Left renal cortex interstitium (tissue), 4 donors: ENCODE data around the gene GBGT1. TPM values are rescaled to one million over a fixed set of nuclear protein-coding genes. Genes with fewer than 3 reads are reported as not detected.
A peak's percentile ranks its signal among the peaks of the same experiment; 100 is the strongest.
"Not testable (repeated sequence)": the region's sequence is repeated elsewhere in the genome, so short reads cannot be mapped to it uniquely, and the experiment has no call there.

Experiments used
- DNase-seq, 4 donors: peaks; one replicate each; pipeline ENCODE4 v3.0.0-alpha.2; 2013; ENCODE audit warnings: low read depth in 4 of 4, low spot score in 2 of 4, missing footprints in 1 of 4
- polyA plus RNA-seq, 4 donors: library from polyadenylated mRNA; unstranded; fragments of 120-200 nt; gene quantifications; one replicate each; pipeline ENCODE4 v1.2.1, GENCODE V29; 2013; ENCODE audit not compliant: insufficient read length in 4 of 4

The GBGT1 gene
- polyA plus RNA-seq, 4 donors = 1.9 to 3.1 (median 2.8) TPM

DNA sequence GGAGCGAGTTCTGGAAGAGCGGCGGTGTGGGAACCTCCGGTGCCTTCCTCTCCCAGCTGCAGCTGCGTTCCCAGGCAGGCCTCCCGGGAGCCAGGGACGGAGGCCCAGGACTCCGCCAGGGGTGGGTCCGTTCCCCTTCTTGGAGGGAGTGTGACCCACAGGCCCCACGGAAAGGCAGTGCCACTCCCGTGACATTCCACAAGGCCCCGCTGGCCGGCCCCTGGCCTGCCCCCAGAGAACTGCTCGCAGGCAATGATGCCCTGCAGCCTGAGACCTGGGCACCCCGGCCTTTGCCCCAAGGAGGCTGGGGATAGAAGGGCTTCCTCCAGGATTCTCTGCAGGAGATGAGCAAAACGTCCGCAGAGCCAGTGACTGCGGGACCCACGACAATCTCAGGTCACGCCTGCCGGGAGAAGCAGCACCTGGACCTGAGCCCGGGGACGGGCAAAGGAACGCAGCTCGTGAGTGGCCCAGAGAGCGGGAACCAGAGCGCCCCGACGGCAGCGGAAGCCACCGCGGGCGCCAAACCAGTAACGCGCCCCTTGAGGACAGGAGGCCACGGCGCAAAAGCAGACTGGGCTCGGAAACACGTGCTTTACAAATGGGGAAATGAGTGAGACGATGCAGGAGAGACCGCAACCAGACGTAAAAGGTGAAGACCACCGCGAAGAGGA lies 36.1 kb upstream of the GBGT1 start:
- DNase-seq = no peak

DNA sequence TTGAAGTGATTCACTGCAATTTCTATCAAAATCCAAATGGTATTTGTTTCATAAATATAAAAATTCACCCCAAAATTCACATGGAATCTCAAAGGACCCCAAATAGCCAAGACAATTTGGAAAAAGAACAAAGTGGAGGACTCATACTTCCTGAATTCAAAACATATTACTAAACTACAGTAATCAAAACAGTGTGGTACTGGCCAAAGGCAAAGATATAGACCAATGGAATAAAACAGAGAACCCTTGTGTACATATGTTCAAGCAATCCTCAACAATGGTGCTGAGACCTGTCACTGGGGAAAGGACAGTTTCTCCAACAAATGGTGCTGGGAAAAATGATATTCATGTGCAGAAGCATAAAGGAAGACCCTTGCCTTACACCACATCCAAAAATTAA lies 31.3 kb upstream of the GBGT1 start:
- DNase-seq = no peak

DNA sequence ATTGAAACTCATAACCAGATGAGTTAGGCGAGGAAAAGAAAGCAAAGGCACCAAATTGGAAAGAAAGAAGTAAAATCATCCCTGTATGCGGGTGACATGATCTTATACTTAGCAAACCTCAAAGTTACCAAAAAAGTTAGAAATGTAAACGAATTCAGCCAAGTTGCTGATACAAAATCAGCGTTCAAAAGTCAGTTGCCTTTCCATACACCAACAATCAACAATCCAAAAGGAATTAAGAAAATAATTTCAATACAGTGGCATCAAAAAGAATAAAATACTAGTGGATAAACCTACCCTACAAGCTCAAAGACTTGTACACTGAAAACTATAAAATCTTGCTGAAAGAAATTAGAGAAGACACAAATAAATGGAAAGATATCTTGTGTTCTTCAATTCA lies 30.9 kb upstream of the GBGT1 start:
- no peak for DNase-seq

DNA sequence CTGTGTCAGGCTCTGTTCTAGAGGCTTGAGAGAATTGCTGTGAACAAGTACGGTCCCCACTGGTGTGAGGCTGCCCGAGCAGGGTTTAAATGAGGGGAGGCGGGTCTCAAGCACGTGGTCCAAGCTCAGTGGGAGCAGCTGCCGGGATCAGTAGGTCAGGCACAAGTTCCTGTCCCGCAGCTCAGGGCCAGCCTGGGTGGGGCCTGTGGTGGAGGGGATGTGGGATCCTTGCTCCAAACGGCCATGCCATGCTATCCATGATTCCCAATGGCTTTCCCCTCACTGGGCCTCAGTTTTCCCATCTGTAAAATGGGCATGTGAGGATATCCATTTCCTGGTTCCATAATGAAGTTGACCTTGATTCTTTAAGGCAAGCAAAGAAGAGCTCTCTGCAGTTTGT lies 28.3 kb upstream of the GBGT1 start:
- no peak for DNase-seq

DNA sequence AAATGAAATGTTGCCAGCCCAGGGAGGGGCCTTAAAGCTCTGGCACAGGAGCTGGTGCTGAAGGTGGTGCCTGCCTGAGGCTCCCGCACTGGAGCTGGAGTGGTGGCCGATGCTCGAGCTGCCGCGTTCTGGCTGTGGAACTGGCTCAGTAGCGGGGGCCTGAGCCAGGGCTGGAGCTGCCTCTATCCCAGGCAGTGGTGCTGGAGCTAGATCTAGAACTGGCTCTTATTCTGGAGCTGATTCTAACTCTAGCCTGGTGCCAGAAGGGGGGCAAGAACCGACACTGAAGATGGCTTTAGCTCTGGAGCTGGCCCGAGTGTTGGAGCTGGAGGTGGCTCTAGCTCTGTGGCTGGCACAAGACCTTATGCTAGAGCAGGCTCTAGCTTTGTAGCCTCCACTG lies 26.1 kb upstream of the GBGT1 start:
- DNase-seq = no peak

DNA sequence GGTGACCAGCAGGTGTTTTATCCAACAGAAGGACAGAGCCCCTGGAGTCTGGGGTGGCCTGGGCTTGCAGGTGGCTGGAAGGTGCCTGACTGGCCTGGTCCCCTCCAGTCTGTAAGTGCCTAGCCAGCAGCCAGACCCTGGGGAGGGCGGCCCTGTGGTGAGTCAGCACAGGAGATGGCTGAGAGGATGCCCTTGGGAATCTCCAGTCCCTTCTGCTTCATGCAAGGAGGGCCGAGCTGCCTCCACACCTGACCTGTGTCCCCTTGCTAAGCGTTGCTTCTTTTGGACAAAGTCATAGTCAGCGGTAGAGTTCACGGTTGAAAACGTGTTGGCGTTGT lies 25.1 kb upstream of the GBGT1 start:
- no peak for DNase-seq

DNA sequence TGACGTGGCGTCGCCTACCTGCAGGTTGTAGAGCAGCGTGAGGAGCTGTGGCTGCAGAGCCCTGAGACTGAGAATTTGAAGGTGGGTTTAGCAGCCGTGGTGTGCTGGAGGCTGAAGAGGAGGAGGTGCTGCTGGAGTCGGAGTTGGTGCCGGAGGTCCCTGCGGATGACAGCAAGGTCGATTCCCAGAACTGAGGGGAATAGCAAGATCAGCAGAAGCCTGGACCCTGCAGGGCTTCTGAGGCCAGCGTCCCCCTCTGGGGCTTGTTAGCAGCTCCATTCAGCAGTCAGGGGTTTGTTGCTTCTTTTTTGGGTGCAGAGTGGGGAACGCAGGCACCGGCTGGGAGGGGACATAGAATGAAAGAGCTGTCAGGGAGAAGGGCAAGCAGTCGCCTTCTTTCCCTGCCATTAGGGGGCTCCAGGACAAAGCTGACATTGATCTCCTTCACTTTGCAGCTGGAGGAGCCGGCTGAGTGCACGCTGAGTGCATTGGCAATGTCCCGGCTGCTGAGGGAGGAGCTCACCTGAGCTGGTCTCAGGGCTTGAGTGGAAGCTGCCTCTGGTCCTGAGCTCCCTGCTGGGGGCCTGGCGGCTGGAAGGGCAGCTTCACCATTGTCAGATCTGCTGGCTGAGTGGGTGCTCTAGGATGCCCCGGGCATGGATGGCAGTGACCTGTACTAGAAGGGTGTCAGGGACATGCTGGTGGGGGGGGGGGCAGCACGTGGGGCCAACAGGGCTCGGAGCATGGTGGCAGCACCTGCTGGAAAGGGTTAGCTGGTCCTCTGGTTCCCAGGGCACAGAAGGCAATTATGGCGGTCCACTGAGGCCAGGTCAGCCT lies 24.5 kb upstream of the GBGT1 start:
- DNase-seq = no peak

DNA sequence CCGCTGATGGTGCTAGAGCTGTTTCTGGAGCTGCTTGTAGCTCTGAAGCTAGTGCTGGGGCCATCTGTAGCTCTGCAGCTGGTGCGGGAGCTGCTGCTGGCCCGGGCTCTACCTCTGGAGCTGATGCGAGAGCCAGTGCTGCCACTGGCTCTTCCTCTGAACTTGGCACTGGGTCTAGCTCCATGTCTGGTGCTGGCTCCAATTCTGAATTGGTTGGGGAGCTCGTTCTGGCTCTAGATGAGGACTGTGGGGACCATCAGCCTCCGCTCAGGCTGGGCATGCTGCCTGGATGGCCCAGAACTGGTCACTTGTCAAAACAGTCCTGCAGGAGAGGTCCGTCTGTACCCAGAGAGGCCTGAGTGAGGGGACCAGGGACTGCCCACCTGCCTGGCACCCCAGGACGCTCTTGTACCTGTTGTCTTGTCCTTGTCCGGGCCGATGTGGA lies 23.9 kb upstream of the GBGT1 start:
- DNase-seq = no peak

DNA sequence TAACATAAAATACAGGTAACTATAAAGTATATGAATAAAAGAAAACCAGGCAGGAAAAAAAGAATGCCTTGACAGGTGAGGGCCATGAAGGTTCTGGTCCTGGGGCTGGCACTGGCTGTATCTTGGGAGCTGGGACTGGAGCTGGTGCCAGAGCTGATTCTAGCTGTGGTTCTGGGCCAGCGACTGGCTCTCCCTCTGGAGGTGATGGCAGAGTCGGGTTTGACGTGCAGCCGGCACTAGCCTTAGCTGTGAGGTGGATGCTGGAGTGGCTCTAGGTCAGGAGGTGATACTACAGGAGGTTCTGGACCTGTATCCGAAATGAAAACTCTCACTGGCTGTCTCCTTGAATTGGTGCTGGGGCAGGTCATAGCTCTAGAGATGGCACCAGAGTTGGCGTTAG lies 23.0 kb upstream of the GBGT1 start:
- DNase-seq = no peak

DNA sequence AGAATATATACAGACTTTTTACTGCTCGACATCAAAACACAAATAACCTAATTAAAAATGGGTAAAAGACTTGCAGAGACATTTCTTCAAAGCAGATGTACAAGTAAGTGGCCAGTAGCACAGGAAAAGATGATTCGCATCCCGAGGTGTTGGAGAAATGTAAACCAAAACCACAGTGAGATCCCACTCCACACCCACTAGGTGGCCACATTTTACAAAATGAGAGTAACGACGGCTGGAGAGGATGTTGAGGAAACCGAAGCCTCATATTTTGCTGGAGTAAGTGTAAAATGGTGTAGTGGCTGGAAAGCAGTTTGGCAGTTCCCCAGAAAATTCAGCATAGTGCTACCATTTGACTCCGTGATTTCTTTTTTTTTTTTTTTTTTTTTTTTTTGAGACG lies 21.3 kb upstream of the GBGT1 start:
- peak in 2 of 4 donors; percentile 31 to 70 for DNase-seq

DNA sequence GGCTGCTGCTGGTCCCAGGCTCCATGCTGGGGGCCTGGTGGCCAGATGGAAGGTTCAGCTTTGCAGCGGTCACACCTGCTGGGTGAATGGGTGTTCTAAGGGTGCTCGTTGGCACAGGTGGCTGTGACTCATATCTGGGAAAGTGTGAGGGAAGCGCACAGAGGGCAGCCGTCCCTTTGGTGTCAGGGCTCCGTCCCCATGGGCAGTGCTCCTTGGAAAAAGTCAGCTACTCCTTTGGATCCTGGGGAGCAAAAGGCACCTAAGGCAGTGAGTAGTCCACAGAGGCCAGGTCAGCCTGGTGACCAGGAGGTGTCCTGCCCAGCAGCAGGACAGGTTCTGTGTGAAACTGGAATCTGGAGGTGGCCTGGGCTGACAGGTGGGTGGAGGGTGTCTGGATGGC lies 18.4 kb upstream of the GBGT1 start:
- DNase-seq = no peak

DNA sequence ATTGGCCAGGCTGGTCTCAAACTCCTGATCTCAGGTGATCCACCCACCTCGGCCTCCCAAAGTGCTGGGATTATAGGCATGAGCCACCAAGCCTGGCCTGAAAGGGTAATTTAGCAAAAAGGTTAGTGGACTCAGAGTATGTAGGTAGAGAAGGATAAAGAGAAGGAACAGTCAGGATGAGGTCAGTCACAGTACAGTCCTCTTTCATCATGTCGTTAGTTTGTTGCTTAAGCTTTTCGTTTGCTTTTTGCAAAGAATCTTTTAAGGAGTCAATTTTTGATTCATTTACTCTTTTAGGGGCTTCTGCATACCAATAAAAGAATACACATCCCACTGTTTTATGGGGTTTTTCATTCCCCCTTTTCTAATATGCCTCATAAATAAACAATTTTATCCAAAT lies 17.8 kb upstream of the GBGT1 start:
- DNase-seq = no peak

DNA sequence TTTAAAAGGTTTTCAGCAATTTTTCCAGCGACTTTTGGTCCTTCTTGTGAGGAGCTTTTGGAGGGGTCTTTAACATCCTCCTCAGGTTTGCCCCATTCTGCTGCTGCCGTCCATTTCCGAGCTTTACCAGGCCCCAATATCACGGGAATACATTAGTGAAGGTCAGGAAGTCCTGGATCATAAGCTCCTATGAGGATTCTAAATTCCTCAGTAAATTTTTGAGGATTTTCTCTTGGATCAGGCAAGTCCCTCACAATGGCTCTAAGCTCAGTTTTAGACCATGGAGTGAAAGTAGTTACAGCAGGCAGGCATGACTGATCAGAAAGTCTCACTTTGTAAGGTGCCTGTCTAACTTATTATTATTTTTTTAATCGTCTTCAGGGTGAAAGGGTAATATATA lies 17.2 kb upstream of the GBGT1 start:
- no peak for DNase-seq

DNA sequence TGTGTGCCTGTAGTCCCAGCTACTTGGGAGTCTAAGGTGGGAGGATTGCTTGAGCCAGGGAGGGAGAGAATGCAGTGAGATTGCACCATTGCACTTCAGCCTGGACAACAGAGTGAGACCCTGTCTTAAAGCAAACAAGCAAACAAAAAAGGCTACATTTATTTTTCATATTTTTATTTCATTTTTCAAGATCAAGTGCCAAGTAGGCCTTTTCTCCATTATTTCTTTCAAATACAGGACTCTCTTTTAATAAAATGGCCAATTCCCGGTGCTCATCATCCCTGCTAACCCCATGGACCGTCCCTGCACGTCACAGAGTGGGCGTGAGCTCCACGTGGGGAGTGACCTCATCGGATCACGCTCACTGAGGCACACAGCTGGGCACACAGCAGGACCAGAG lies 9.3 kb upstream of the GBGT1 start:
- DNase-seq = no peak

DNA sequence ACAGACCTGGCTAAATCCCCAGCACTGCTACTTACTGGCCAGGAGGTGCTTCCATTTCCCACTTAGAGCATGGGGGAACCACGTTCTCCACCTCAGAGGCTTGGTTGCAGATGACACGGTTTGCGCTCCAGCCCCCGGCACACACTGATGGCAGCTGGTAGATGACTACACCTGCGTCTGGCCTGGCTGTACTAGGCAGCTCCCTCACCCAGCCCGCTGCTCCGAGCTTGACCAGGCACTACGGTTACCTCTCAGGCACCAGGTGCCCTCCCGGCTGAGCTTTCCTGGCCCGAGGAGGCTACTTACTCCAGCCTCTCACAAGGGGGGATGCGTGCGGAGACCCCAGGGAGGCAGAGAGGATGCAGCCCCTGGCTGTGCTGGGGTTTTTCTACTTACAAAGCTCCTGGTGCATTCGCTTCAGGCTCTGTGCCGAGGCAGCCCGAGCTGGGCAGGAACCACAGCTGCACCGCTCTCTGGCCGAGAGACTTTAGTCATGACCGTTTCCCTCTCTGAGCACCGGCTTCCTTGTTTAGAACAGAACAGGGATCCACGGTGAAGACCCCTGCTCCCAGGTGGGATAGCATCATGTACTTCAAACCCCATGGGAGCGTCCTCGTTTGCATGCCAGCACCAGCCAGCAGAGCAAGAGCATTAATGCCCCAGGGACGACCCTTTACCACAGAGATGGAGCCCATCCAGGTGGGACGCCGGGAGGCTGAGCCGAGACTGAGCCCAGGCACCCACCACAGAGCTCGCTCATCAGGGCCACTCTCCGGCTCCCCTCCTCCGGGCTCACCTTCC lies 7.6 kb upstream of the GBGT1 start:
- no peak for DNase-seq

DNA sequence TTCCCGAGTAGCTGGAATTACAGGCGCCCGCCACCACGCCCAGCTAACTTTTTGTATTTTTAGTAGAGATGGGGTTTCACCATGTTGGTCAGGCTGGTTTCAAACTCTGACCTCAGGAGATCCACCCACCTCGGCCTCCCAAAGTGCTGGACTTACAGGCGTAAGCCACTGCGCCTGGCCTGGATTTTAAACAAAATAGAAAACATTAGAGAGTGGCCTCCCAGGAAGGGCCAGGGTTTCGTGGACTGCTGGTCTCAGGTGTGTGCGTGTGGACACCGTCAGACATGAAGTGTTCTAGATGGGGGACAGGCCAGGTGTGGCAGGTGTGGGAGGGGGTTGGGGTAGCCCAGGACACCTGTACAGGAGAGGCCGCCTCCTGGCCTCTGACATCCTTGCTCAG lies 7.0 kb upstream of the GBGT1 start:
- DNase-seq = no peak

DNA sequence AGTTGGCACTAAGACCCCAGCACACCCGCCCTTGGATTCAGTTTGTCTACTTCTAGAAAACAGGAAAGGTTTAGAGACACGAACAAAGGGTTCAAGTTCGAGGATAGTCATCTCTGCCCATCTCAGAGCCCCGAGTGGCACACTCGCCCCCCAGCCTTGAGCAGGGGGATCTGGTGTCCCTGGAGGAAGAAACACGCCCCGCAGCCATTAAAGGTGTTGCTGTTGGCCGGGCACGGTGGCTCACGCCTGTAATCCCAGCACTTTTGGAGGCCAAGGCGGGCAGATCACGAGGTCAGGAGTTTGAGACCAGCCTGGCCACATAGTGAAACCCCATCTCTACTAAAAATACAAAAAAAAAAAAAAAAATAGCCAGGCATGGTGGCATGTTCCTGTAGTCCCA lies 6.0 kb upstream of the GBGT1 start:
- DNase-seq = not testable (repeated sequence)

DNA sequence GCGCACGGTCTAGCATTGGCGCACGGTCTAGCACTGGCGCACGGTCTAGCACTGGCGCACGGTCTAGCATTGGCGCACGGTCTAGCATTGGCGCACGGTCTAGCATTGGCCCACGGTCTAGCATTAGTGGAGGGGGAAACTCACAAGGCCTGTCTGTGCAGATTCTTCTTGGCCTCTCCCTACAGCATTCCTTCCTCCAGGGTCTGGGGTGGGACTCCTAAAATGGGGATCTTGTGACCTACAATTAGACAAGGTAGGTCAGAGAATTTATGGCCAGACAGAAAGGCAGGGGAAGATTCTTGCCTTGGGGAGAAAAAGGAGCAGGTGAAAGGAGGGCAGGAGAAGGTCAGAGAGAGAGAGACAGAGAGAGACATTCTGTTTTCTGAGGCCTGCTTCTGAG lies 5.4 kb upstream of the GBGT1 start:
- no peak for DNase-seq

DNA sequence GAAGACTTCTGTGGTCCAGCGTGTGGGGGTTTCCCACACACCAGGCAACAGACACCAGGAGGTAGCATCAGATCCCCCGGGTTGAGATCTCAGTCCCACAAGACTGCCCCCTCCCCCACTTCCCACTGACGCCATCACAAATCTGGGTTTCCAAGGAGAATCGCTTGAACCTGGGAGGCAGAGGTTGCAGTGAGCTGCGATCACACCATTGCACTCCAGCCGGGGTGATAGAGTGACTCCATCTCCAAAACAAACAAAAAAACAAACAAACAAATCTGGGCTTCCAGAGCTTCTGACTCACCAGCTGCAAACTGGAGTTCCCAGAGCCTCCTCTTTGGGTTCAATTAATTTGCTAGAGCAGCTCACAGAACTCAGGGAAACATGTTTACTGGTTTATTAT lies 4.7 kb upstream of the GBGT1 start:
- DNase-seq = no peak

DNA sequence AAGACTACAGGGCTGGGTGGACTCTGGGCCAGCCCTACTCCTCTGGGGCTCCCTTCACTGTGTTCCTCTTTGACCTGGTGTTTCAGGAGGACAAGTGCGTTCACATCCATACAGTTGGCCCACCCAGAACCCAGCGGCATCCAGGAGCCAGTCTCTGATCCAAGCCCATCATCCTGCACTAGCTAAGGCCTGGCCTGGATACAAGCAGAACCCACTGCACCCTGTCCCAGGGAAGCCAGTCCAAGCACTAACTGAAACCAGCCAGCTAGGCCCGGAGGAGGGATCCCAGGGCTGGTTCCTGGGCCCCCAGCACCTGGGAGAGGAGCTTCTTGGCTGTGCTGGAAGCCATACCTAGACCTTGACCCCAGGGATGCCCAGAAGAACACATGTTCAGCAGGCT lies 4.1 kb upstream of the GBGT1 start:
- DNase-seq = no peak

DNA sequence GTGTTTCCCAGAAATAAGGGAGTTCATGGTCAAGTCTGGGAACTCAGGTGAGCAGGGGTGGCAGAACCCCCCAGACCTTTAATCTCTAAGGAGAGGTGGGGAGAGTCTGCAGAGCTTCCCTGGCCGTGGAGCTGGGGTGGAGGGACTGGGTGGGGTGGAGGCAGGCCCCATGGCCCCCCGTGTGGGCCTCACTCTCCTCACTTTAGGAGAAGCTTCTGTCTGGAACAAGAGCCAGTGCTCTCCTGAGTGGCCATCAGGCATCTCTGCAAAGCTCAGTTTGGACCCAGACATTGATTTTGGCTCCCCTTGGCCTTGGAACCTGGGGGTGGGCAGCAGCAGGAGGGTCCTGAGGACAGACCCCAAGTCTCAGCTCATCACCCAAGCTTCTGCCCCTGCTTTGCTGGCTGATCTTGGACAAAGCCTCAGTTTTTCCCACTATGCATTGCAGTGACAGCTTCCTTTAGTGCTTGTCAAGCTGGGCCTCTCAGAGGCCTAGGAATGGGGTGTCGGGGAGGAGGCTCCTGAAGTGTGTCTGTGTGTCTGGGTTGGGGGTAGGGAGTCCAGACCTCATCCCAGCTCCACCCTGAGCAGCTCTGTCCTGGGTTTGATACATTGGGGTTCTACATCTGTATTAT lies 3.5 kb upstream of the GBGT1 start:
- DNase-seq = no peak
